DMS 273 treated with DMSO at 0.1 percent for 48 hours (cell line): ENCODE measurements around the gene ZNF652.
"Not testable (repeated sequence)": the region's sequence is repeated elsewhere in the genome, so short reads cannot be mapped to it uniquely, and the experiment has no call there.

Experiments
- DNase-seq: peaks from one replicate; lab custom pipeline; 2025; lab: John Stamatoyannopoulos, UW

Gene ZNF652

DNA sequence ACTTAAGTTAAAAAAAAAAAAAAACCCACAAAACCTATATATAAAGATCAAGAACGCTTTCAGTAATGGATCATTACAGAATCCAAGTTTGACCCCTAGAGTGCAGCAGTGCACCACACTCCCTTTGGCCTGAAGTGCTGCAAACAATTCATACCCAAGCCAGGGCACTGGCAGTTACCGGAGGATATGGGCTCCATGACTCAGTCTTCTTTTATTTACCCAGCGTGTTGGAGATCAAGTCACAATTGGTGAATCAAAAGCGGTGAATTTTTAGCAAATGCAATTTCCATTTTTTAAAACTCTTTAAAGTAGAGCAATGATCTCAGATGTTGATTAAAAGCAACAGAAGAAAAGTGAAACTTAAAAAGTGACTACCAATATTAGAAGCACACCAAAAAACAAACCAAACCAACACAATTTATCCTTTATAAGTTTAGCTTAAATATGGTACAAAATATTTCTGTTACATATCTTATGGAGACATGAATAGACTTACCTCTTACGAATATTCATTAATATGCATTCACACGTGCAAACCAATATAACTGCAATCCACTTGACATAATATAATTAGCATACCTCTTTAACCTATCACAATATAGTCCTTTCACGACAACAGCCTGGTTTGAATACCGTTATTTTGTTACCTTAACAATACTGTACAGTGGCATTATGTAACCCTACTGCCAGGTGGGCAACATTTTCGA is 46.3 kb downstream of the ZNF652 start:
- DNase-seq: peak; percentile 18

DNA sequence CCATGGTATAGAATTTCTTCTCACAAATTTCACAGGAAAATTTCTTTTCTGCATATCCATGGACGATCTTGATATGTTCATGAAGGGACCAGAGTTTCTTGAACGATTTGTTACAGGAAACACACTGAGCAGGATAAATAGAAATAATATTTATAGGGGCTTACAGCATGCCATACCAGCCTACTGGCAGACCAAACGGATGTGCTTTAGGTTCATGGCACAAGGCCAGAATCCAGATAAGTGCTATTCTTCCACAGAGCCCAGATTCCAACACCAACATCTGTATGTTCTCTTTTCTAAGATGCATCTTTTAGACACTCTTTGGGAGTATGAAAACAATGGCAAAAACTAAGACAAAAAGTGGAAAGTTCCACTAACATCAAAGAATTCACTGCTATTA is 49.3 kb downstream of the ZNF652 start:
- DNase-seq: no peak

DNA sequence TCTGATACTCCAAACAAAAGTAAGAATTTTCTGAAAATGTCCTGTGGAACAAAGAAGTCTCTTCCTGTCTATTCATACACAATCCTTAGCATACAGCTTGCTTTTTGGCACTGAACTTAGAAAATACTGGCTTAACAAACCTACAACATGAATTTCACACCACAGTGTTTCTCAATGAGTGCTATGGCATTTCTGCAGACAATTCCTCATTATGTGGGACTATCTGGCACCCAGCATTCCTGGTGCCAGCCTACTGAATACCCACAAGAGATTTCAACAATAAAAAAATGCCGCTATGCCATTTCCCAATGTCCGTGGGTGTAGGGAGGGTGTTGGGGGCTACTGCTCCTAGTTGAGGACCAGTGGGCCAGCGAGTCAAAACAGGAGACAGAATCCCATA is 62.1 kb downstream of the ZNF652 start:
- no peak for DNase-seq

DNA sequence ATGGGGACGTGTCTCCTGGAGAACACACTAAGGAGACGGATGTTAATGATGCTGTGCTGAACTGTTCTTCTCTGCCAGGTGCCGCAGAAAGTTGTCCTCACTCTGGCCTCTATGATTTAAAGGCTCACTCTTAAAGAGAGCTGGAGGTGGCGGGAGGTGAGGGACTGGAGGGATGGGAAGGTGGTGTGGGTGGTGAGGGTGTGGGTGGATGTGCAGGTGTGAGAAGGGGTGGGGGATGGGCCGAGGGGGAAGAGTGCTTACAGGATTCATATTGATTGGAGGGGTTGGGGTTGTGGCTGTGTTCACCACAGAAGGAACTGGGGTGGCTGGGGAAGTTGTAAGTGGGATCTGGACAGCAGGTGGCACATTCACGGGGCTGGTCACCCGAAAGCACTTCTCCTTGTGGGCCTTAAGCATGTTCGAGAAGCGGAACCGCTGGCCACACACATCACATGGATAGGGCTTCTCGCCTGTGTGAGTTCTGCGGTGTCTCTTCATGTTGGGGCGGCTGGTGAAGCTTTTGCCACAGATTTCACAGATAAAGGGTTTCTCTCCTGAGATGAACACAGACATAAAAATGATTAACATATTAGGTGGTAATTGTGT is 63.6 kb downstream of the ZNF652 start:
- no peak for DNase-seq

DNA sequence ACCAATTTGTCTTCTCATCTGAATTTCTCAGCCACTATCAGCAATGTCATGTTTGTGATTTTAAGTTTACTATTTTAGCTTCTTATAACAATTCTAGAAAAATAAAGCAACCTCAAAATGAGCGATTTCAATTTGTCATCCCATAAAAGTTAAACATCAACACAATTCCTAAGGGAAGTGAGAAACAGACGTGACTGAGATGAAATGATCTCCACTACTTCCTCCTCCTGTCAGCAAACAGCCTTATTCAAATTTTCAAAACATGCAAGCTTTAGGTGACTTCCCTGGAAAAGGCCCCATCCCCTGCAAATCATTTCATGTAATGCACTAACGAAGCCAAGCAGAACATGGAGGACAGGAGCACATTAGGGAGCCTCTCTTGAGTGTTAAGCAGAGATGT is 64.9 kb downstream of the ZNF652 start:
- no peak for DNase-seq

DNA sequence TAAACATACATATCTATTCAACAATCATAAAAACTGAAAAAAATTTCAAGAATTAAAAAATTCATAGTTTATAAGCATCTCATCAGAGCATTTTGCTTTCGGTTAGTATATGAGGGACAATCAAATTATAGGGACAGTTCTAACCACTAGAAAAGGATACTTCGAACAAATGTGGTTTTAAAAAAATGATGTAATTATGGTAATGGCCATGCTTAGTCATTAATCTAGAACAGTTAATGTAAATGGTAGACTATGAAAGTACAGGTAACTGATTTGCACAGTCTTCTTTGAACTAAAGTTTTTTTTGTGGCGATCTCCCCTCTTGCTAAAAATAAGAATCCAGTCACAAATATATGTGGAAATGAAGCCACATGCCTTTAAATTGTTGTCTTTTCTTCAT is 67.9 kb downstream of the ZNF652 start:
- DNase-seq: no peak

DNA sequence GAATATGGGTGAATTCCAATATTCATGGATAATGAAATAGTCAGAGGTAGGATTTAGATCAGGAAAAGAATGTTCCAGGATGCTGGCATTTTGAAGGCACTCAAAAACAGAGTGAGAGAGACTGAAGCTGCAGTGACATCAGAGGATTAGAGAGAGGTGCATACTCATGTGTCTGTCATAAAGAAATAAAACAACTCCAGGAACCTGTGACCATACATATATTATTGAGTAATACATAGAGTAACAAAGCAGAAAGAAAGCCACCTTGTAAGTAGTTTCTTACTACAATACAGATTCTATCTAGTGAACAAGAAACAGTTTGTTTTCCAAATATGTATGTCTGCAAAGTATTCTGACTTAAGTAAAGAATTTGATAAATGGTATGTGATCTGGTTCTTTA is 69.1 kb downstream of the ZNF652 start:
- DNase-seq: no peak

DNA sequence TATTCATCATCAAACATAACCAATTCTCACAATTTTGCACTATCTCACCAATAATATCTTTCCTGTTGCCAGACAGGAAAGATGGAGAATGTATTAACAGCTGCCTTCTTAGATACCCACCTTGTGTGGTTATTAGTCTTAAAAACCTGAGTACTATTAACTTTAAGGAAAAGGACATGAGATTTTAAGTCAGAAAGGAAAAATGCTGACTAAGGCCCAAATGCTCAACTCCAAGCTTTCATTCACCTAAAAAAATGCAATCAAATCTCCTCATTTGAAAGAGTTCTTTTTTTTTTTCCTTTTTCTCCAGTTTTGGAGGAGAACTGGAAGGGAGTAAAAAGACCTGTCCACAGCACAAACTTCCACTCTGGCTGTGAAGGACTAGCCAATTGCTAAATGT is 70.1 kb downstream of the ZNF652 start:
- no peak for DNase-seq

DNA sequence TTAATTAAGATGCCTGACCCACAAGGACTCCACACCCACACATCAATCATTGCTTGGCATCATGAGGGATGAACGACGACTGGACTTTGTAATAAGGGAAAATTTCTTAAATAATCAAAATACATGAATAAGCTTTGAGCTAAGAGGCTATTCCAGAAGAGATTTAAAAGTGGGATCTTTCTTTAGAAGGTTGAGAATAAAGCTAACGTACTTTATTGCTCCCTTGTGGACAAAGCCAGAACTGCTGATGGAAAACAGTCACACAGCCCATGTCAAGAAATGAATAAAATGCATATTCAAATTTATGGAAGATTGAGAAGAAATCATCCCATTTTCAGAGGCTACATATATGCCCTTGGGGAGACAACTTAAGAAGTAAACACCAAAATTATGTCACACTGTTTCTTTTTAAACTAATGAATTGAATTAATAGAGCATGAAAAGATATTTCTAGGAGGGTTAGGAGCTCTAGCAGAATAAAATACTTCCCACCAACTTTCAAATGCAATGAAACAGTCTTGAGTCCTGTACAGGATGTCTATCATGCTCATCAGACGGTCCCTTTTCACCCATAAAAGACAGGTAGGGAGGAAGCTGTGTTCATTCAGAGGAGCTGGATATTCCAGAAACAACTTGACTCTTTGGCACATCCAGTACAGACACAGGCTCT is 71.2 kb downstream of the ZNF652 start:
- no peak for DNase-seq

DNA sequence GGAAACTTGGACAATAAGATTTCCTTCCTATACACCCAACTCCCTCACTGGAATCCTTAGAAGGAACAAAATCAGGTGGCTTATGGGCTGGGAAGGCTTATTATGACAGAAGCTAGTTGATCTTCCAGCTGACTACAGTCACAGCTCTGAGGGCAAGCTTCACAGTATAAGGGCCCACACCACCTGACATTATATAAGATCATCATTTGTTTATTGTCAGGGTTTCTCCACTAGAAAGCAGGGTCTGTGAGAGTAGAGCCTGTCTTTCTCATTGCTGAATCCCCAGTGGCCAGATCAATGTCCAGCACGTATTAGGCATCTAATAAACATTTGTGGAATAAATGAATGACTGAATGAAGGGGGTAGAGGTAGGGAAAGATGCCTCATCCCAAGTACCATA is 73.7 kb downstream of the ZNF652 start:
- DNase-seq: no peak

DNA sequence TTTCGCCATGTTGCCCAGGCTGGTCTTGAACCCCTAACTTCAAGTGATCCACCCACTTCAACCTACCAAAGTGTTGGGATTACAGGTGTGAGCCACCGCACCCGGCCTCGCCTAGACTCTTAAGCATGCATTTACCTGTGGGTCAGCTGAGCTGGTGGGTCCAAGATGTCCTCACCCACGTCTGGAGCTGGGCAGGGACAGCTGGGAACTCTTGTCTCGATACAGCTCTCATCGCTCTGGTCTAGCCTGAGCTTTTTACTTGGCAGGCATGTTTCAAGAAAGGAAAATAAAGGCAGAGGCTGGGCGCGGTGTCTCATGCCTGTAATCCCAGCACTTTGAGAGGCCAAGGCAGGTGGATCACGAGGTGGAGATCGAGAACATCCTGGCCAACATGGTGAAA is 74.6 kb downstream of the ZNF652 start:
- no peak for DNase-seq

DNA sequence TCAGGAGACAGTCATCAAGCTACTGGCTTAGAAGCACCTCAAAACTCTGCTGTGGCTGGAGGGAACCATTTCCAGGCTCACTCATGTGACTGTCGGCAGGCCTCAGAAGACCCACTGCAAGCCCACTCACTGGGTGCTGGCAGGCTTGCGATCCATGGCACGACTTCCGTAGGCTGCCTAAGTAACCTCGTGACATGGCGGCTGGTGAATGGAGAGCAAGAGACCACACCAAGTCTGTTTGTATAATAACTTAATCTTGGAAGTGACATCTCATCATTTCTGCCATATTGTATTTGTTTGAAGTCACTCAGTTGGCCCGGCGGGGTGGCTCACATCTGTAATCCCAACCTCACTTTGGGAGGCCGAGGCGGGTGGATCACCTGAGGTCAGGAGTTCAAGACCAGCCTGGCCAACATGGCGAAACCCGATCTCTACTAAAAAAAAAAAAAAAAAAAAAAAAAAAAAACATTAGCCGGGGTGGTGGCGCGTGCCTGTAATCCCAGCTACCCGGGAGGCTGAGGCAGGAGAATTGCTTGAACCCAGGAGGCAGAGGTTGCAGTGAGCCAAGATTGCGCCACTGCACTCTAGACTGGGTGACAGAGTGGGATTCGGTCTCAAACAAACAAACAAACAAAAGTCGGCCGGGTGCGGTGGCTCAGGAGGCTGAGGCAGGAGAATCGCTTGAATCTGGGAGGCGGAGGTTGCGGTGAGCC is 75.6 kb downstream of the ZNF652 start:
- not testable (repeated sequence) for DNase-seq

DNA sequence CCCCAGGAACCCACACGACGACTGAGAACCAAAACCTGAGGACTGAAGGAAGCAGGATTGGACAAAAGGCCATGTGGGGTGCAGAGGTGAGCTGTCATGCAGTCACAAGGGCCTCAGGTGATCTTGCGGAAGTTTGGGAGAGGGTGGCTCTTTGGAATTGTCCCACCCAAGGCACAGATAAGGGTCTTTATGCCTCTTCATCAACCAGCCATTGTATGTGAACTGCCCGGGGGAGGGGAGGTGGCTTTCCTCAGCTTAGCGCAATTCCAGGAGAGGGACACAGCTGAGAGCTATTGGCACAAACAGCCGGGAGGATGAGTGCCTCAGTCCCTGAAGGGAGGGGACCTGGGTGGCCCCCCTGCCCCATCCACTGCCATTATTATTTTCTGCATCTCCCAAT is 76.3 kb downstream of the ZNF652 start:
- no peak for DNase-seq

DNA sequence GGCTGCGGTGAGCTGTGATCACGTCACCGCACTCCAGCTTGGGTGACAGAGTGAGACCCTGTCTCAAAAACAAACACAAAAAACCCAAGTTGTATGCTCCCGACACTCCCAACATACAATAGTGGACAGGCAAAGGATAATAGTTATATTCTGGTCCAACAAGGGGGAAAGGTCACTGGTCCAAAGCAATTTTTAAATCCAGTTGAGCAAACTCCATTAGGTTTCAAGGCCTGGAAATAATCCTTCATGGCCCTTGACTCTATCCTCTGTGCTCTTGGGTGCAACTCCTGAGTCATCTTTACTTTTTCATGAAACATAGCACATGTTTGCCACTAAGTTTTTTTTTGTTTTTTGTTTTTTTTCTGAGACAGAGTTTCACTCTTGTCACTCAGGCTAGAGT is 81.1 kb downstream of the ZNF652 start:
- no peak for DNase-seq

DNA sequence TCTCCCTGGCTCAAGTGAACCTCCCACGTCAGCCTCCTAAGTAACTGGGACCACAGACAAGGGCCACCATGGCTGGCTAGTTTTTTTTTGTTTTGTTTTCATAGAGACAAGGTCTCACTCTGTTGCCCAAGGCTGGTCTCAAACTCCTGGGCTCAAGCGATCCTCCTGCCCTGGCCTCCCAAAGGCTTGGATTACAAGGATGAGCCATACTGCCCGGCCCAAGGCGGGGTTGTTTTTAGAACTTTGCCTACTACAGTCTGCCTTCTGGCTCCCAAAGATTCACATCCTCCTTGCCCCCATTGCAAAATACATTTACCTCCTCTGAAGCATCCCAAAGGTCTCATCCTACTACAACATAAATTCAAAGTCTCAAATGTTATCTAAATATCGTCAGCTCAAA is 82.0 kb downstream of the ZNF652 start:
- no peak for DNase-seq

DNA sequence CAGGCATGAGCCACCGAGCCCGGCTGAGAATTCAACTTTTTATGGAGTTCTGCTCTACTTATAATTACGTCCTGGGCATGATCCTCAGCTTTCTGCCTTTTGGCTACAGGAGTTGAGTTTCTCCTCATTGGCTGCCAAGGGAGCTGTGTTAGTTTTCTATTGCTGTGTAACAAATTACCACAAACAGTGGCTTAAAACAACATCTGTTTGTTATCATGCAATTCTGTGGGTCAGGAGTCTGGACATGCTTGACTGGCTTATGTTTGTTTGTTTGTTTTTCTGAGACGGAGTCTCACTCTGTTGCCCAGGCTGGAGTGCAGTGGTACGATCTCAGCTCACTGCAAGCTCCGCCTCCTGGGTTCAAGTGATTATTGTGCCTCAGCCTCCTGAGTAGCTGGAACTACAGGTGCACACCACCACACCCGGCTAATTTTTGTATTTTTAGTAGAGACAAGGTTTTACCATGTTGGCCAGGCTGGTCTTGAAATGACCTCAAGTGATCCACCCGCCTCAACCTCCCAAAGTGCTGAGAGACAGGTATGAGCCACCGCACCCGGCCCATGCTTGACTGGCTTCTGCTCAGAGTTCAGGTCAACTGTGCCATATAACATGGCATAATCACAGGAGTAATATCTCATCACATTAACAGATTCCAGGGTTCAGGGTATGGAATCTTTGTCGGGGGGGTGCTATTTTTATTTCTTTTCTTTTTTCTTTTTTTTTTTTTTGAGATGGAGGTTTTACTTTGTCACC is 82.6 kb downstream of the ZNF652 start:
- DNase-seq: not testable (repeated sequence)

DNA sequence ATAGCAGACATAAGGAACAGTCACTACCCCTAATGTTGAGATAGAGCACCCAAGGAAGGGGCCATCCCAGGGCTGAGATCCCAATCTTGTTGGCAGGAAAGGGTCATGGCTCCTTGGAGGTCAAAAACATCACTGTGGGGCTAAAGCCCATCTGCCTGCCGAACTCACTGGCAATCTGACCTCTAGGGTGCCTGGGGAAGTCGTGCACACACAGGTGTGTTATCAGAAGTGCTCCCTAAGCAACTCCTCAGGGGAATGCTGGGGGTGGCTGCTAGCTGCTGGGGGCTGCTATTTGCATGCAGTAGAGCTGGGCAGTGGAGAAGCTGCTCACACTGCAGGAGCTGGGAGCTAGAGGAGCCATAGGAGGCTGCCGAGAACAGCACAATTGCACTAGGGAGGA is 84.0 kb downstream of the ZNF652 start:
- no peak for DNase-seq

DNA sequence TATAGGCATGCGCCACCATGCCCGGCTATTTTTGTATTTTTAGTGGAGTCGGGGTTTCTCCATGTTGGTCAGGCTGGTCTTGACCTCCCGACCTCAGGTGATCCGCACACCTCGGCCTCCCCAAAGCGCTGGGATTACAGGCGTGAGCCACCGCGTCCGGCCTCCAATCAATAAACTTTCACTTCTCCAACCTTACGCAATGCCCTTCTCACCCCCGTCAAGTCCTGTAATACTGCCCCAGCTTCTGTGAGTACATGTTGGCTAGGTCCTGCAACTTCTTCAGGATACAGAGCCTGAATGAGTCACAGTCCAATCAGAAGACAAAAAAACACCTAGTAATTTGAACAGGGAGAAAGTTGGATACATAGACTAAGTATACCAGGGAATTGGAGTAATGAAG is 84.4 kb downstream of the ZNF652 start:
- DNase-seq: no peak

DNA sequence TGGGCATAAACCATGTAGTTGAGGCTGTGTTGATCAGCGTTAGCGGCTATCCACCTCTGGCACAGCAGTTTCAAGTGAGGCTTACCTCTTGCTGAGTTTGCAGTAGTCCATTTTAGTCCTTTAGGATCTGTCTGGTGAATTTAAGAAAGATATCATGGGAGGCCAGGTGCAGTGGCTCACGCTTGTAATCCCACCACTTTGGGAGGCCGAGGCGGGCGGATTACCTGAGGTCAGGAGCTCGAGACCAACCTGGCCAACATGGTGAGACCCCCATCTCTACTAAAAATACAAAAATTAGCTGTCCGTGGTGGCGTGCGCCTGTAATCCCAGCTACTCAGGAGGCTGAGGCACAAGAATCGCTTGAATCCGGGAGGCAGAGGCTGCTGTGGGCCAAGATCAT is 86.1 kb downstream of the ZNF652 start:
- DNase-seq: not testable (repeated sequence)

DNA sequence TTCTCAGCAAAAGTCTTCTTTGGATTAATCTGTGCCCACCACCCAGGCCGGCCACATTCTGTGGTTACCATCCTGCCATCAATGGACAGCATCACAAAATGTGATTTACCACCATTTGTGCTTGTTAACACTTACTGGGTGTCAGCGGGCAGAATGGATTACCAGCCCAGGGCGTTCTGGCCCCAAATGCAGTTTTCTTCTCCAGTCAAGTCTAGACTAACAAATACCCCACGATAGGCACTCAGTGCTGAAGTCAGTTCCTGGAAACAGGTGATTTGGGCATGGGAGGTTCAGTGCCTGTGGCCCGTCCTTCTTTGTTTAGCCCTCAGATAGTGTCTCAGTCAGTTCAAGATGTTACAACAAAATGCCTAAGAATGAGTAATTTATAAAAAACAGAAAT is 92.7 kb downstream of the ZNF652 start:
- no peak for DNase-seq

DNA sequence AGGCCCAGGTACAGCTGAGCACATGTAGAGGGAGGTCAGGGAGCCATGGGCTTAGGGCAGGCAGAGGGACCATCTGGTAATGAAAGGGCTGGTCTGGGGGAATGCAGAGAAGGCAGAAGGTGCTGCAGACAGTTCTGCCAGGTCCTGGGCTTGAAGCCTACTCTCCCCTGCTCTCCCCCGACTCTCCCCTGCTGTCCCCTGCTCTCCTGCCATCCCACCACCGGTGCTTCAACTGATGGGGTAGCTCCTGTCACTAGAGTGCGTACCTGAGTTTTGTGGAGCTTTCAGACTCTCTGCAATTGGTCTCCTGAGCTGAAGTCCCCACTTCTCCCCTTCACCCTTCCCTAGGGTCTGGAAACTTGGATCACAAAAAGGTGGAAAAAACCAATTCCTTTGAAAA is 94.1 kb downstream of the ZNF652 start:
- no peak for DNase-seq

DNA sequence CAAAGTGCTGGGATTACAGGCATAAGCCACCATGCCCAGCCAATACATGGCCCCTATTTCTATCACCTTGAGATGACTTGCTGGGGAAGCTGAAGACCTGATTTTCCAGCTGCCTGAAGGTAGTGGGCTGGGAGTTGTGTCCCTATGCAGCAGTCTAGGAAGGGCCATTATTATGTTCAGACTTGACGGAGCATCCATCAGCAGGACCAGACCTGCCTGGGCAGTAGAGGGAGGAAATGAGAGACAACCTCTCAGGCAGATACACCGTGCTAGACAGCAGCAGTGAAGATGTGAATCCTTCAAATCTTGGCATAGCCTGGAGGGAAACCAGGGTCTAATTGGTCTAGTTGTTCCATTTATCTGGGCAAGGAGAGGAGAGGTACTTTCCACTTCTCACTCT is 95.8 kb downstream of the ZNF652 start:
- no peak for DNase-seq
